Transverse colon (tissue), 3 donors: Measurements from ENCODE around the gene FTCDNL1.

ENCODE experiments used
- CTCF ChIP-seq, 5 experiments: fragments of 200-600 bp in 3 of 5; fragments of 450-650 bp in 2 of 5; sonication (generic) in 3 of 5; IDR thresholded peaks; 1 replicate in 2 of 5; 2 replicates in 3 of 5; pipeline ENCODE4 v1.5.1; 2016 to 2017; ENCODE audit warnings: antibody characterized with exemption in 5 of 5, inconsistent platforms in 3 of 5, mild to moderate bottlenecking in 2 of 5, moderate library complexity in 1 of 5
- POLR2A ChIP-seq: fragments of 450-650 bp; IDR thresholded peaks from one replicate; pipeline ENCODE4 v1.6.1; 2016; ENCODE audit warnings: antibody characterized with exemption, mild to moderate bottlenecking, moderate library complexity

GRCh38 chr2:199851883-199852282, 891 bp upstream of the FTCDNL1 start:
- TF ChIP-seq POLR2A (no peak), CTCF (IDR thresholded peaks at IDR 0.05) (no peak)
